ENCODE data around the gene TRERF1. TPM values are rescaled to one million over a fixed set of nuclear protein-coding genes. Genes with fewer than 3 reads are reported as not detected.

Gene TRERF1
- total and polyA plus RNA-seq, 2 experiments from 2014 or later = 3.2 to 5.1 TPM

DNA sequence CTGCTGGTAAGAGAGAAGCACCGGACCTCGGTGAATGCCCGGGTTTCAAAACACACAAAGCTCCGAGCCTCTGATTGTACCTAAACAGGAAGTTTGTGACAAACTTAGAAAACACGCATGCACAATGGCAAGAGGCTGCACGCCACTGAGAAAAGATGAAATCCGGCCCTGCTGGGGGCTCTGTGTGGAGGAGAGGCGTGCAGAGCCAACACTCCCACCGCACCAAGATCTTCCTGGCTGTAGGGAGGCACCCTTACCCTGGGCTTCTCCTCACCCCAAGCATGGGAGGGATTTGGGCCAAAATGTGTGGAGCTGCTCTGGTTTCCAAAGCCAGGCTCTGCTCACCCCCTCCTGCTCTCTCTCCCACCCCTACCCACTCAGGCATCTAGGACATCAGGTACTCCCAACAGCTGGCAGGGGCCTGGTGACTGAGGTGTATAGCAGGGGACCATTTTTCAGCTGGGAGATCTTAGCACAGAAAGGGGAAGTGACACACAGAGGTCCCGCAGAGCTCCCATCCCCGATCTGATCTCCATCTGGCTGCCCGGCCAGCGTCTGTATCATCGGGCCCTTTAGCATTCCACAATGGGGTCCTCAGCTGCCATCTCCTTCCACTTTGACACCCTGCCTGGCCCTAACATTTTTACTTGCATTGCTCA is 84.2 kb downstream of the TRERF1 start:
- no peaks in the 10 kb centered on the region for H3K9me3 ChIP-seq (ENCODE audit: low read depth)
- H3K27ac ChIP-seq = no peak overlapping the region
- no peaks in the 10 kb centered on the region for H3K9me2 ChIP-seq (replicated peaks; ENCODE audit: insufficient read depth)
- H3K4me2 ChIP-seq = no peak overlapping the region
- WGBS (ENCODE audit: low lambda C conversion rate, missing lambda C conversion rate) = 88% methylated on average over 14 of the region's 14 CpGs
- peaks cover 6% of the 10 kb centered on the region for H3K4me1 ChIP-seq (ENCODE audit: insufficient read depth)
- H2AFZ ChIP-seq = no peak overlapping the region
- no peak for DNase-seq (ENCODE audit: low spot score)
- H3K36me3 ChIP-seq (replicated peaks; ENCODE audit: insufficient read depth, low read depth) = no peaks in the 10 kb centered on the region
- no peaks in the 10 kb centered on the region for H4K20me1 ChIP-seq (ENCODE audit: insufficient read depth, poor library complexity, severe bottlenecking)
- TF ChIP-seq EZH2 (IDR thresholded peaks at IDR 0.05; ENCODE audit: borderline replicate concordance) (no peak), EZH2phosphoT487 (IDR thresholded peaks at IDR 0.05; ENCODE audit: low read depth, severe bottlenecking, unreplicated experiment) (no peak)
- TF ChIP-seq, protein P1, sequence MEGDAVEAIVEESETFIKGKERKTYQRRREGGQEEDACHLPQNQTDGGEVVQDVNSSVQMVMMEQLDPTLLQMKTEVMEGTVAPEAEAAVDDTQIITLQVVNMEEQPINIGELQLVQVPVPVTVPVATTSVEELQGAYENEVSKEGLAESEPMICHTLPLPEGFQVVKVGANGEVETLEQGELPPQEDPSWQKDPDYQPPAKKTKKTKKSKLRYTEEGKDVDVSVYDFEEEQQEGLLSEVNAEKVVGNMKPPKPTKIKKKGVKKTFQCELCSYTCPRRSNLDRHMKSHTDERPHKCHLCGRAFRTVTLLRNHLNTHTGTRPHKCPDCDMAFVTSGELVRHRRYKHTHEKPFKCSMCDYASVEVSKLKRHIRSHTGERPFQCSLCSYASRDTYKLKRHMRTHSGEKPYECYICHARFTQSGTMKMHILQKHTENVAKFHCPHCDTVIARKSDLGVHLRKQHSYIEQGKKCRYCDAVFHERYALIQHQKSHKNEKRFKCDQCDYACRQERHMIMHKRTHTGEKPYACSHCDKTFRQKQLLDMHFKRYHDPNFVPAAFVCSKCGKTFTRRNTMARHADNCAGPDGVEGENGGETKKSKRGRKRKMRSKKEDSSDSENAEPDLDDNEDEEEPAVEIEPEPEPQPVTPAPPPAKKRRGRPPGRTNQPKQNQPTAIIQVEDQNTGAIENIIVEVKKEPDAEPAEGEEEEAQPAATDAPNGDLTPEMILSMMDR (IDR thresholded peaks at IDR 0.05; ENCODE audit: poor library complexity) = no peak
- H3K27me3 ChIP-seq = no peaks in the 10 kb centered on the region
- H3K79me2 ChIP-seq = peaks cover 25% of the 10 kb centered on the region
- H3K4me3 ChIP-seq = no peak overlapping the region

DNA sequence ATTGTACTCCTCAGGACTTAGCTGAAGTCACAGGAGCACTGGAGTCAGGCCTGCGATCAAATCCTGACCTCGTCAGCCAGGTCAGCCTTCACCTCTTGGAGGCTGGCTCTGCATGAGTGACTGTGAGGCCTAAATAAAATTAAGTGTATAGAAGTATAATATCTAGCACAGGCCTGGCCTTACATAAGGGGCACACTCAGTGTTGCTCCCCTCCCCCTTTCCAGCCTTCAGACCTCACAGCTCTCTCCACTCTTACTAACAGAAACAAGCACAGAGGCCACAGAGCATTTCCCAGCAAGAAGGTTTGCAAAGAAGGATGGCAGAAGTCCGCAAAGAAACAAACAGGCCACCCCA is 84.8 kb downstream of the TRERF1 start:
- WGBS (ENCODE audit: low lambda C conversion rate, missing lambda C conversion rate) = 96% methylated on average over 3 of the region's 3 CpGs
- Histone ChIP-seq H3K4me3 (no peak overlapping the region), H2AFZ (no peak overlapping the region), H3K36me3 (replicated peaks; ENCODE audit: insufficient read depth, low read depth) (no peaks in the 10 kb centered on the region), H4K20me1 (ENCODE audit: insufficient read depth, poor library complexity, severe bottlenecking) (no peaks in the 10 kb centered on the region), H3K27ac (no peak overlapping the region), H3K9me2 (replicated peaks; ENCODE audit: insufficient read depth) (no peaks in the 10 kb centered on the region), H3K4me1 (ENCODE audit: insufficient read depth) (peaks cover 6% of the 10 kb centered on the region), H3K4me2 (no peak overlapping the region), H3K9me3 (ENCODE audit: low read depth) (no peaks in the 10 kb centered on the region), H3K27me3 (no peaks in the 10 kb centered on the region), H3K79me2 (peaks cover 25% of the 10 kb centered on the region)
- no peak for DNase-seq (ENCODE audit: low spot score)
- TF ChIP-seq EZH2 (IDR thresholded peaks at IDR 0.05; ENCODE audit: borderline replicate concordance) (no peak), EZH2phosphoT487 (IDR thresholded peaks at IDR 0.05; ENCODE audit: low read depth, severe bottlenecking, unreplicated experiment) (no peak)
- TF ChIP-seq, protein P1 (IDR thresholded peaks at IDR 0.05; ENCODE audit: poor library complexity) = no peak

DNA sequence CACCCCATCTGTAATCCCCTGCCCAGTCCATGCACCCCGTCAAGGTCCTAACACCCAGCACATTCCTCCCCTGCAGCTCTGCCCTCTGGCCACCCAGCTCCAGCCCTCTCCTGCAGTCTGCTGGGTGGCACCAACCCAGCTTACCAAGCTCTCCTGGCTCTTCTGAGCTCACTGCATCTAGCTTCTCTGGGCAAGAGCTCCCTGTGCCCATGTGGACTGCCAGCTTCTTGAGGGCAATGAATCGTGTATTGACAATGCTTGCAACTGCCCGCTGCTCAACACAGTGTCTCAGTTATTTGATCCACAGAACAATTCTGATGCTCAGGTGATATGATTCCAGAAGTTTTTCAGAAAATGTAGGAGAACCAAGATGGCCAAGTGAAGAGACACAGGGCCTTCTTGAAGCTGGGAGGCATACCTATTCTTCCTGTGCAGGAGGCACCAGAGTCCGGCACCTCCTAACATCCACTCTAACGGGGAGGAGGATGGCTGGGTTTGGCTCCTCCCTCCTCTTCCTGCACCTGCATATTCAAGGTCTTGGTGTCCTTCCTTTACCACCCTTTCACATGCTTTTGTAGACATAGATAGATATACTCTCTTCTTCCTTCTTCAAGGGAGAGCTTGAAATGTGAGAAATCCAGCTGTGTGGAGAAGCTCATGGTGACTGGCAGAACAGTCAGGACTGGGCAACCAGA is 85.6 kb downstream of the TRERF1 start:
- no peak overlapping the region for H3K4me3 ChIP-seq
- H2AFZ ChIP-seq = no peak overlapping the region
- H3K4me1 ChIP-seq (ENCODE audit: insufficient read depth) = peaks cover 6% of the 10 kb centered on the region
- H3K79me2 ChIP-seq = peaks cover 25% of the 10 kb centered on the region
- H3K36me3 ChIP-seq (replicated peaks; ENCODE audit: insufficient read depth, low read depth) = no peaks in the 10 kb centered on the region
- no peak for DNase-seq (ENCODE audit: low spot score)
- no peak overlapping the region for H3K27ac ChIP-seq
- no peaks in the 10 kb centered on the region for H3K9me2 ChIP-seq (replicated peaks; ENCODE audit: insufficient read depth)
- TF ChIP-seq, protein P1 (IDR thresholded peaks at IDR 0.05; ENCODE audit: poor library complexity) = no peak
- TF ChIP-seq EZH2phosphoT487 (IDR thresholded peaks at IDR 0.05; ENCODE audit: low read depth, severe bottlenecking, unreplicated experiment) = no peak
- no peak for TF ChIP-seq EZH2 (IDR thresholded peaks at IDR 0.05; ENCODE audit: borderline replicate concordance)
- no peaks in the 10 kb centered on the region for H4K20me1 ChIP-seq (ENCODE audit: insufficient read depth, poor library complexity, severe bottlenecking)
- WGBS (ENCODE audit: low lambda C conversion rate, missing lambda C conversion rate) = 91% methylated on average over 5 of the region's 5 CpGs
- no peaks in the 10 kb centered on the region for H3K27me3 ChIP-seq
- H3K4me2 ChIP-seq = no peak overlapping the region
- no peaks in the 10 kb centered on the region for H3K9me3 ChIP-seq (ENCODE audit: low read depth)
